OCI-LY7 (cell line): ENCODE results near the gene ATP6V1A.

ENCODE experiments used
- CTCF ChIP-seq: fragments of 200-600 bp; sonication (generic); conservative IDR thresholded peaks from 2 replicates; pipeline ENCODE4 v1.5.1; 2014; ENCODE audit warnings: mild to moderate bottlenecking, antibody characterized with exemption, low read length, moderate library complexity, mixed read lengths
- EZH2phosphoT487 ChIP-seq: fragments of 200-600 bp; sonication (generic); IDR thresholded peaks from 2 replicates; pipeline ENCODE4 v1.6.1; 2018; ENCODE audit warnings: low read depth, borderline replicate concordance, mild to moderate bottlenecking, mixed run types, antibody characterized with exemption, low read length, moderate library complexity, mixed read lengths

GRCh38 chr3:113754494-113755159 is 7.8 kb downstream of the ATP6V1A start:
- TF ChIP-seq CTCF: no peak
- TF ChIP-seq EZH2phosphoT487: no peak
